Right cardiac atrium (tissue), 5 donors: ENCODE results near the gene TYW1. TPM values are rescaled to one million over a fixed set of nuclear protein-coding genes. Genes with fewer than 3 reads are reported as not detected.
"Not testable (repeated sequence)": the region's sequence is repeated elsewhere in the genome, so short reads cannot be mapped to it uniquely, and the experiment has no call there.

ENCODE experiments used
- ATAC-seq, 2 donors: fragments of 200-7000 bp; cut with Tn5 transposase; one replicate each; pipeline versions ENCODE4 v1.8.0 to v1.9.1; 2020; ENCODE audit warnings: moderate library complexity in 2 of 2, mild to moderate bottlenecking in 1 of 2
- DNase-seq, 3 donors: peaks; one replicate each; pipeline ENCODE4 v3.0.0-alpha.2; 2020
- H3K27ac ChIP-seq: one replicate; pipeline ENCODE4 v1.5.1; 2013; ENCODE audit warnings: mild to moderate bottlenecking, low read length, control low read depth, moderate library complexity
- H3K27me3 ChIP-seq: one replicate; pipeline ENCODE4 v1.6.1; 2013; ENCODE audit not compliant: control insufficient read depth, insufficient read depth
- H3K4me1 ChIP-seq: one replicate; pipeline ENCODE4 v1.6.1; 2013; ENCODE audit warnings: low read length; ENCODE audit not compliant: control insufficient read depth, insufficient read depth
- H3K4me3 ChIP-seq: one replicate; pipeline ENCODE4 v1.5.1; 2013; ENCODE audit warnings: low read length, control low read depth
- H3K9me3 ChIP-seq: one replicate; pipeline ENCODE4 v1.6.1; 2013; ENCODE audit warnings: low read length; ENCODE audit not compliant: control insufficient read depth
- WGBS: extraction: QIAGEN DNeasy Blood & Tissue Kit; methylation state at CpG from one replicate; pipeline ENCODE4 v1.1.7; 2013; 5-methylcytosine and 5-hydroxymethylcytosine counted together
- intact Hi-C, 4 donors: fragments of 100-400 bp; cut with DNase I; formaldehyde crosslinking; loops; one replicate each; pipeline versions ENCODE4 v1.11.0 to v1.14.0; 2022 to 2023
- microRNA-seq, 2 donors: library from miRNA; unstranded; fragments of <30 nt; microRNA quantifications; one replicate each; pipeline ENCODE4 v1.2.0, GENCODE V29; 2020 to 2021
- polyA plus RNA-seq: library from polyadenylated mRNA; stranded (reverse); fragments of 200-250 nt; gene quantifications from one replicate; pipeline ENCODE4 v1.2.3, GENCODE V29; 2013
- total RNA-seq, 4 donors: library from RNA; stranded (reverse); fragmentation: NEBNext Ultra II Directional; extraction: Animal tissue kit (Norgen Biotek cat#: 25700); gene quantifications; one replicate each; pipeline ENCODE4 v1.2.1, GENCODE V29; 2021
- donor health status: healthy with polysubstance abuse.
- donor health status: DM: no; HTN: yes; CAD: no.
- donor health status: DM: no; HTN: no; CAD: no.
- donor health status: DM: no; HTN: yes; CAD: no; lungs with severe emphysema.
- donor health status: DM: yes; HTN: yes; CAD: no.

The TYW1 gene
- total and polyA plus RNA-seq, 5 donors, result 7.0 to 12.1 (median 11.7) TPM

DNA sequence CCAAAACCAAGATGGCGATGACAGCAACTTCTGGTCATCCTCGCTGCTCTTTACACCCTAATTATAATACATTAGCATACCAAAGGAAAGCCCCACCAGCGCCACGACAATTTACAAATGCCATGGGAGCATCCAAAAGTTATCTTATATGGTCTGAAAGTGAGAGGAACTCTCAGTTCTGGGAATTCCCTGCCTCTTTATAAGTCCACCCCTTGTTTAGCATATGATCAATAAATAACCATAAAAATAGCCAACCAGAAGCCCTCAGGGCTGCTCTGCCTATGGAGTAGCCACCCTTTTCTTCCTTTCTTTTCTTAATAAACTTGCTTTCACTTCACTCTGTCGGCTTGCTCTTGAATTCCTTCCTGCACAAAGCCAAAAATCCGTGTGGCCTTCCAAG, 262.7 kb downstream of the TYW1 start:
- H3K27ac ChIP-seq, H3K27me3 ChIP-seq, H3K9me3 ChIP-seq, ATAC-seq, H3K4me1 ChIP-seq, intact Hi-C loops, DNase-seq, H3K4me3 ChIP-seq: not testable (repeated sequence)
- WGBS, result 90% methylated on average over 6 of the region's 6 CpGs

DNA sequence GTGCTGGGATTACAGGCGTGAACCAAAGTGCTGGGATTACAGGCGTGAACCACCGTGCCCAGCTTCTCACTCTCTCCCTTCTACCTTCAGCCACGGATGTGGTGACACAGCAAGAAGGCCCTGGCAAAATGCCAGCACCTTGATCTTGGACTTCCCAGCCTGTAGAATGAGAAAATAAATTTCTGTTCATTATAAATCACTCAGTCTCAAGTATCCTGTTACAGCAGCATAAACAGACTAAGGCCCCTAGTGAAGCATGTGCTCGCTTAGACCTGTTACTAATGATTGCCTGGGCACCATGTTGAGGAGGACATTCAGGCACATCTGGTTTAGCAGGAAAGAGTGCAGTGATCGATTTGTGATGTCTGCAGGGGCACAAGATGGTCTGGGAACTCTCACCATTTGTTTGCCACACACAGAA, 263.5 kb downstream of the TYW1 start:
- H3K27ac ChIP-seq, ATAC-seq, H3K27me3 ChIP-seq, DNase-seq, H3K9me3 ChIP-seq, H3K4me3 ChIP-seq, H3K4me1 ChIP-seq, intact Hi-C loops: not testable (repeated sequence)
- 88% methylated on average over 6 of the region's 6 CpGs for WGBS

DNA sequence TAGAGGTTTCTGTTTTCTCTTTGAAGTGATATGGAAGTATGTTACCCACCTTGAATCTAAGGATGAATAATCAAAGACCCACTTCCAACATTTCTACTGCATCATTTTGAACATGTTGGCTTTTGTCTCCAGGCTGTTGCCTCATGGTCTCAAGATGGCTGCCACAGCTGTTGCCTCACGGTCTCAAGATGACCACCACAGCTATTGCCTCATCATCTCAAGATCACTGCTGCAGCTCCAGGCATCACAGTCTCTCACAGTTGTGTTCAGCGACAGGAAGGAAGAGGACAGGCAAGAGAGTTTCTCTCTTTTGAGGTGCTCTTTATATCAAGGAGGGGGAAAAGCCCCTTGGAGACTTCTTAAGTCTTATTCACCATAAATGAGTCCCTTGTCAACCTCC, 267.4 kb downstream of the TYW1 start:
- intact Hi-C loops, DNase-seq, H3K9me3 ChIP-seq, H3K27me3 ChIP-seq, H3K4me1 ChIP-seq, H3K27ac ChIP-seq, H3K4me3 ChIP-seq, ATAC-seq: not testable (repeated sequence)
- 94% methylated on average over 2 of the region's 2 CpGs for WGBS

DNA sequence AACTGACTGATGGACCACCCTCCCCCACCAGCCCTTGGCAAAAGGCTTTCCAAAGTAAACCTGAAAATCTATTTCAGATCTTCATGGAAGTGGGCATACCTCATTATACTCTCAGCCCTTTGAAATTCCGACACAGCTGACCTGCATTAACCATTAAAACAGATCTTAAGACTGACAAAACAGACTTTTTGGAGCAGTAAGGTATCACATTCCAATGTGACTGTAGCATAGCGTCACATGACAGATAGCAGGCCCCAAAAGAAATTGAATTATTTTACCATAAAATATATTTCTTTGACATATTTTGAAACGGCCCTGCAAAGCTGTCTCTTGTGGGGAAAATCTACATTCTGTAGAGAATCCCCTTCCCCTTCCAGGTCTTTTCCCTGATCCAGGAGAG, 269.4 kb downstream of the TYW1 start:
- H3K4me3 ChIP-seq, H3K9me3 ChIP-seq, intact Hi-C loops, H3K27ac ChIP-seq, ATAC-seq, H3K27me3 ChIP-seq, DNase-seq, H3K4me1 ChIP-seq: not testable (repeated sequence)
- WGBS, result 87% methylated on average over 3 of the region's 3 CpGs

DNA sequence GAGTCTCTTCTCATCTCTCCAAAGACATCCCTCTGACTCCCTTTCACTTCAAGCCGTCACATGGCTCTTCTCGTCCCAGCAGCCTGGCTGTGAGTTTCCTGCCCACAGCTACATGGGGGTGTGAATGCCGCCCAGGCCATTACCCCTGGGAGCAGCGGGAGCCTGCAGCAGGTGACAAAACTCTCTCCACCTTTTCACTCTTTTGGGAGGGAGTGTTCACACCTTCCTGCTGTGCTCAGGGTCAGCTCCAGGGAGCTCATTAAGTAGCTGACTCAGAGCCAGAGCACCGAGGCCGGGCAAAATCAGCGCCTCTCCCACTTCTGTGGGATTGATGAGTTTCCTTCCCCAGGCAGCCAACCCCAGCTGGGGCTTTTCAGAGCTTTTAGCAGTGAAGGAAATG, 271.3 kb downstream of the TYW1 start:
- ATAC-seq, result no peak
- intact Hi-C loops, result no loop called here
- 51% methylated on average over 7 of the region's 7 CpGs for WGBS

DNA sequence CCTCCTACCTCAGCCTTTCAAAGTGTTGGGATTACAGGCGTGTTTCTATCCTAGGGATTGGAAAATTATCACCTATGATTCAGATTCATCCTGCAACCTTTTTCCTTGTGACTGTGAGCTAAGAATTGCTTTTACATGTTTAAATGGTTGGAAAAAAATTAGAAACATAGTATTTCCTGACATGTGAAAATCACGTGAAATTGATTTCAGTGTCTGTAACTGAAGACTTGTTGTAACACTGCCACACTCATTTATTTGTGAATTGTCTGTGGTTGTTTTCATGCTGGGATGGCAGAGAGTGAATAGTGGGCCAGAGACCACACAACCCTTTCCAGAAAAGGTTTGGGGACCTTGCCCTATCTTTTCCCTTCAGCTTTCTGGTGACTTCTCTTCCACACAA, 273.3 kb downstream of the TYW1 start:
- H3K27ac ChIP-seq, intact Hi-C loops, ATAC-seq, H3K9me3 ChIP-seq, H3K4me3 ChIP-seq, H3K4me1 ChIP-seq, DNase-seq, H3K27me3 ChIP-seq: not testable (repeated sequence)
- WGBS, result 96% methylated on average over 2 of the region's 2 CpGs

More for the DNA sequence above, 271.3 kb downstream of the TYW1 start:
- no peak for DNase-seq
- Histone ChIP-seq H3K27me3 (no peaks in the 10 kb centered on the region), H3K9me3 (no peaks in the 10 kb centered on the region), H3K27ac (no peak overlapping the region), H3K4me3 (no peak overlapping the region), H3K4me1 (no peaks in the 10 kb centered on the region)

Small RNA genes lying within 50 kb of the gene (microRNA-seq; reads per million reads assigned to microRNA genes)
- gene MIR4650-1, result 0 reads per million in 2 donors

Other genes with a start within 250 kb of the TYW1 start
- gene TMEM248, start 75.6 kb upstream of the TYW1 start, total RNA-seq, result 10 to 100 TPM; 56.2 to 67.3 (median 60.6) TPM
- 26.9 TPM for gene TMEM248, start 75.6 kb upstream of the TYW1 start, polyA plus RNA-seq
- 100 to 1,000 TPM; 170 to 237 (median 193) TPM for gene SBDS, start 1.2 kb upstream of the TYW1 start, total RNA-seq
- gene SBDS, start 1.2 kb upstream of the TYW1 start, polyA plus RNA-seq, result 214 TPM